HS-5 (cell line): Measurements from ENCODE around the gene TRMT13.
"Not testable (repeated sequence)": the region's sequence is repeated elsewhere in the genome, so short reads cannot be mapped to it uniquely, and the experiment has no call there.

Source experiments
- DNase-seq: peaks from one replicate; pipeline ENCODE4 v3.0.0-alpha.2; 2012; ENCODE audit warnings: low read depth

The TRMT13 gene

DNA sequence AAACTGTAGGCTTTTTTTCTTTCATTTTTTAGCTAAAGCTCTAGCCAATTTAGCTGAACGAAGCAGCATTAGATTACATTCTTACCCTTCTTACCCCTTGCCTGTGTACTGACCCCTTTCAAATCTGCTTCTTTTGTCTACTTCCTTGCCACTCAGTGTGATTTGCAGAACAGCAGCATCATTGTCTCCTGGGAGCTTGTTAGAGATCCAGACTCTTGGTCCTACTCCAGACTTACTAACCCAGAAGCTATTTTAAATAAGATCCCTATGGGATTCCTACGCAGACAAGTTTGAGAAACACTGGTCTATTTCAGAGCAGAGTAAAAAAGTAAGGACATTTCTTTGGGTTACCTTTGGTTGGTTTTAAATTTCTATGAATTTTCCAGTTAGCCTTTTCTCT, 31.3 kb downstream of the TRMT13 start:
- peak; percentile 4 for DNase-seq

DNA sequence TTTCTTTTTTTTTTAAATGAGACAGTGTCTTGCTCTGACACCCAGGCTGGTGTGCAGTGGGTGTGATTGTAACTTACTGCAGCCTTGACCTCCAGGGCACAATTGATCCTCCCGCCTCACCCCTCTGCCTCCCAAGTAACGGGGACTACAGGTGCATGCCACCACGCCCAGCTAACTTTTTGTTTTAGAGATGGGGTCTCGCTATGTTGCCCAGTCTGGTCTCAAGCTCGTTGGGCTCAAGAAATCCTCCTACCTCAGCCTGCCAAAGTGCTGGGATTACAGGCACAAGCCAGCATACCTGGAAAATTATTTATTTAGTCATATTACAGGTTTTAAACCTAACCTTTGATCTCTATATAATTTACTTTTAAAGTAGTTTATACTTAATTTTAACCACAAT, 31.7 kb downstream of the TRMT13 start:
- no peak for DNase-seq

DNA sequence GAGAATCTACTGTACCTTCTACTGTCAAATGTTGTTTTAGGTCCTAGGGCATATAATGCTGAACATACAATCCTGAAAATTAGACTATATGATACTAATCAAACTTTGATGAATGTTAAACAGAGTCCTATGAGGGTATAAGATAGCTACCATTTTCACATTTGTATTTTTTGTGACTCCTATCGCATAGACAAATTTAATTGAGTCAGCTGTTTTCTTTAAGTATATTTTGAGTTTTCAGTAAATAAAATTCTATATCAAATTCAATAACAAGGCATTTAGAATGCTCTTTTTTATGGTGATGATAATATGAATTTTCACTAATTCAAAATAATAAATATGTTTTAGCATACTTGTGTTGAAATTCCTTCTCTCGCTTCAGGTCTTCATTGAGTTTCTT, 35.1 kb downstream of the TRMT13 start:
- DNase-seq: no peak

DNA sequence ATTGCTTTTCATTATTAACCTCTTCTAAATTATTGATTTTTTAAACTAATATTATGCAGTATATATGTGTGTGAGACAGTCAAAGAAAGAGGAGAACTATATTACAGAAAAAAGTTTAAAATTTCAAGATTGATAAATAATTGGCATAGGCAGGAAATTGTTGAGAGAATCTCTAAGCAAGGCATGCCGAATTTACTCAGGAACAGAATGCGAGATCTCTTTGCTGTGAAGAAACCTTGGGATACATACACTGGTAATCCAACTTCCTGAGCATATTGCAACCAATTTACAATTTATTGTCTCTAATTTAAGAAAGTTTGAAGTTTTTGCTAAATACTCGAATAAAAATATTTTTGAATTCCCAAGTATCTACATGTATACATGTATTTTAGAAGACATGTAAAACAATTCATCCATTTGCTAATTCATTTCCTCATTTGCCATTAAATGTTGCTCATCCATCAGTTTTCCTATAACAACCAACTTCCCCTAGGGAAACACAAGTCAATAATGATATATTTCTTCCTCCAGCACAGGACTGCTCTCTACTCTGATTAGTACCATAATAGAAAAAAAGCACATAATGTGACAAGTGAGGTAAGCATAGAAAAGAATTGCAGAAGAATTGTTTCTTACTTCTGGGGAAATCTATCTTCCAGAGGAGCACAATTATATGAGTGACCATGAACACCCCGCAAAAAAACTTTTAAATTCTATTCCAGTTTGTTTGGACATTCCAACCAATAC, 44.5 kb downstream of the TRMT13 start:
- no peak for DNase-seq

DNA sequence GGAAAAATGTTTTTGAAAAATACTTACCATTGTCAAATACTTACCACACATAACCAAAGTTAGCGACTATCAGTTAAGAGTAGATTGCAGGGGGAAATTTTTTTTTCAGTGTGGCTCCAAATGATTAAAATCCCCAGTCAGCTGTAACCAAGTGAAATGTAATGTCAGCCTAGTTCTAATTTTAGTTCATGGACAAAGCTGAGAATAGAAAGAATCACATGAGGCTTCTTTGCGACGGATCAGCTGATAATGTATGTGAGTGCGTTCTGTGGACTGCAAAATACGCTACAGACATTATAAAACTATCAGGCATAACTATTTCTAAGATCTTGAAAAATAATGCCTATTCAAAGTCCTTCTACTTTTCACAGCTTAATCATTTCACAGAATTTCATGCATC, 45.1 kb downstream of the TRMT13 start, which contains the start of gene LRRC39:
Gene LRRC39, minus strand, starts transcription at position 166 of the 400 bp plus-strand sequence. CDS start 9,740 bp downstream, outside the sequence.
- DNase-seq: no peak

DNA sequence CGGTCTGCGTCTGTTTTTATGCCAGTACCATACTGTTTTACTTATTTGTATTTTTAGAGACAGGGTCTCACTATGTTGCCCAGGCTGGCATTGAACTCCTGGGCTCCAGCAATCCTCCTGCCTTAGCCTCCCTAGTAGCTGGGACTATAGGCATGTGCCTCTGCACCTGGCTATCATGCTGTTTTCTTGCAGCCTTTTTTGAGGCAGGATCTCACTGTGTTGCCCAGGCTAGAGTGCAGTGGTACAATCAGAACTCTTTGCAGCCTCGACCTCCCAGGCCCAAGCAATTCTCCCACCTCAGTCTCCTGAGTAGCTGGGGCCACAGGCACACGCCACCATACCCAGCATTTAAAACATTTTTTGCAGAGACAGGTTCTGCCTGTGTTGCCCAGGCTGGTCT, 50.4 kb downstream of the TRMT13 start:
- no peak for DNase-seq

DNA sequence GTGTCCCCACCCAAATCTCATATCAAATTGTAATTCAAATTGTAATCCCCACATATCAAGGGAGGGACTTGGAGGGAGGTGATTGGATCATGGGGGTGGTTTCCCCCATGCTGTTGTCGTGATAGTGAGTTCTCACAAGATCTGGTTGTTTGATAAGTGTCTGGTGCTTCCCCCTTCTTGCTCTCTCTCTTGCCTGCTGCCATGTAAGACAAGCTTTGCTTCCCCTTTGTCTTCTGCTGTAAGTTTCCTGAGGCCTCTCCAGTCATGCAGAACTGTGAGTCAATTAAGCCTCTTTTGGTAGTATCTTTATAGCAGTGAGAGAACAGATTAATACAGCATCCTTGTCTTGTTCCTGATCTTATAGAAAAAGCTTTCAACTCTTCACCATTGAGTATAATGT, 51.6 kb downstream of the TRMT13 start:
- no peak for DNase-seq

DNA sequence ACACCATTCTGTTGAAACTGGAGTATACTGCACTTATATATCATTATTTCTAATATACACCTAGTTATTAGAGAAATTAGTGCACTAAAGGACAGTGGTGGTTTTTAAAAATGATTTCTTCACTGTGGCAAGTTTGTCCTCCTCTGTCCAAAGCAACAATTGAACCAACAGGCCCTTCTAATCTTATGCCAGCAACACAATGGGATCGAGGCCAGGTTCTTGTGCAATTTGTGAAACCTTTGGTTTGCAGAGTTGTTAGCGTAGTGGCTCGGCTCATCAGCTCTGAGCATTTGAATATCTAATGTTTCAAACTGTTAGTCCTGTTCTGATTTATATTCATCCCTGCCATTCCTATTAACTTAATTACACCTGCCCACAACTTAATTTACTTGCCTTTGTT, 54.9 kb downstream of the TRMT13 start:
- no peak for DNase-seq

DNA sequence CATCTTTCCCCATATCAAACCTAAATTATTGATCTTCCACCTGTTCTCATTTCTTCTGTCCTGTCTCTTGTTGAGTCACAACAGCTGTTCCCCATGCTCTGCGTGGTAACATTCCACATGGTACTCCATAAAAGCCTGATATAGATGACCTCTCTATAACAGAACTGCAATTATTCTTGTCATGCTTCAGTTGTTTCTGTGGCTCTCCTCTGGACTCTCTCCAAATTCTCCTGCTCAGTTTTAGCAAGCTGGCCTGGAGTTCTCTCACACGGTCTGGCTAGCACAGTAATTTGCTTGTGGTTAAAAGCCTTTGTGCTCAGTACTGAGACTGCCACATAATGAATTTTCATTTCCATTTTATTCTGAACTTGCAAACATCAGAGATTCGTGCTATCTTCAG, 55.7 kb downstream of the TRMT13 start:
- no peak for DNase-seq

DNA sequence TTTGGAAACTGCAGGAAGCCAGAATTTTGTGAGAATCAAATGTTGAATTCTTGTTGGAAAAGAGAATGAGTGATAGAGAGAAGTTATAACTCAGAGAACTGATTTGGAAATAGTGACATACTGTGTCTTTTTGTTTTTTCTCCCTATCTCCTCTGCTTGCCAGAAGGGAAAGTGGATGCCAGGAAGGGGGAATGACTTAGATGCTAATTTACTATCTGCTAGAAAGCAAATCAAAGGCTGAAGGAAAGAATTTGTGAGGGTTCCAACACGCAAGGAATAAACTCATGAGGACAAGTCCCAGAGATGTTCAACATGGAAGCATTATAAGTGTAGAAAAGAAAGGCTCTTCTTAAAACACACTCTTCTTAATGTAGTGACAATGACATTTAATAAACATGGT, 65.6 kb downstream of the TRMT13 start:
- DNase-seq: no peak

DNA sequence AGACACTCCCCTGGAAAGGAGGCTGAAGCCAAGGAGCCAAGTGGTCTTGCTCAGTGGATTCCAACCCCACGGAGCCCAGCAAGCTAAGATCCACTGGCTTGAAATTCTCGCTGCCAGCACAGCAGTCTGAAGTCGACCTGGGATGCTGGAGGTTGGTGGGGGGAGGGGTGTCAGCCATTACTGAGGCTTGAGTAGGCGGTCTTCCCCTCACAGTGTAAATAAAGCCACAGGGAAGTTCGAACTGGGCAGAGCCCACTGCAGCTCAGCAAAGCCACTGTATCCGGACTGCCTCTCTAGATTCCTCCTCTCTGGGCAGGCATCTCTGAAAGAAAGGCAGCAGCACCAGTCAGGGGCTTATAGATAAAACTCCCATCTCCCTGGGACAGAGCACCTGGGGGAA, 67.1 kb downstream of the TRMT13 start:
- not testable (repeated sequence) for DNase-seq
